Osteoblast (primary cell): ENCODE measurements around the gene GABRG3. TPM values are rescaled to one million over a fixed set of nuclear protein-coding genes. Genes with fewer than 3 reads are reported as not detected.
"Not testable (repeated sequence)": the region's sequence is repeated elsewhere in the genome, so short reads cannot be mapped to it uniquely, and the experiment has no call there.

Experiments
- DNase-seq: peaks from one replicate; pipeline ENCODE4 v3.0.0; 2011; ENCODE audit warnings: low spot score, mixed read lengths; ENCODE audit not compliant: insufficient read length; ENCODE audit errors: missing footprints
- H2AFZ ChIP-seq: 2 replicates; pipeline ENCODE4 v1.6.0; 2011; ENCODE audit warnings: mild to moderate bottlenecking, low read length
- H3K27ac ChIP-seq: 2 replicates; pipeline ENCODE4 v1.5.1; 2011; ENCODE audit warnings: mild to moderate bottlenecking, low read depth, low read length, moderate library complexity
- H3K27me3 ChIP-seq: 2 replicates; pipeline ENCODE4 v1.6.0; 2012; ENCODE audit warnings: mild to moderate bottlenecking, control low read depth, inconsistent platforms, low read length, moderate library complexity; ENCODE audit not compliant: insufficient read depth
- H3K36me3 ChIP-seq: 2 replicates; pipeline ENCODE4 v1.5.1; 2011; ENCODE audit warnings: mild to moderate bottlenecking, low read length, control low read depth, moderate library complexity; ENCODE audit not compliant: insufficient read depth
- H3K4me1 ChIP-seq: 2 replicates; pipeline ENCODE4 v1.5.1; 2011; ENCODE audit warnings: mild to moderate bottlenecking, low read length, control low read depth, moderate library complexity; ENCODE audit not compliant: insufficient read depth
- H3K4me2 ChIP-seq: 2 replicates; pipeline ENCODE4 v1.6.0; 2011; ENCODE audit warnings: mild to moderate bottlenecking, low read length; ENCODE audit not compliant: insufficient read depth
- H3K4me3 ChIP-seq: fragments of 200-600 bp; sonication (generic); 3 replicates; pipeline ENCODE4 v1.5.1; 2012; ENCODE audit warnings: mild to moderate bottlenecking, low read length, inconsistent platforms; ENCODE audit not compliant: insufficient read depth
- H3K79me2 ChIP-seq: 2 replicates; pipeline ENCODE4 v1.6.0; 2012; ENCODE audit warnings: mild to moderate bottlenecking, low read length, control low read depth, inconsistent platforms; ENCODE audit not compliant: insufficient read depth
- H3K9me3 ChIP-seq: 2 replicates; pipeline ENCODE4 v1.5.1; 2011; ENCODE audit warnings: low read depth, low read length, control low read depth
- H4K20me1 ChIP-seq: 2 replicates; pipeline ENCODE4 v1.6.0; 2012; ENCODE audit warnings: mild to moderate bottlenecking, low read length, control low read depth; ENCODE audit not compliant: insufficient read depth
- total RNA-seq: library from RNA; depleted of rRNA; stranded (reverse); fragments of >200 nt; gene quantifications from 2 replicates; pipeline ENCODE4 v1.2.3, GENCODE V29; 2012
- TF ChIP-seq, protein P1 (sequence below): IDR thresholded peaks from 2 replicates; pipeline ENCODE4 v1.5.1; 2011; ENCODE audit warnings: mild to moderate bottlenecking, low read depth, low read length, moderate library complexity; ENCODE audit errors: extremely low read depth

Gene GABRG3
- total RNA-seq, 1 donor = not detected

DNA sequence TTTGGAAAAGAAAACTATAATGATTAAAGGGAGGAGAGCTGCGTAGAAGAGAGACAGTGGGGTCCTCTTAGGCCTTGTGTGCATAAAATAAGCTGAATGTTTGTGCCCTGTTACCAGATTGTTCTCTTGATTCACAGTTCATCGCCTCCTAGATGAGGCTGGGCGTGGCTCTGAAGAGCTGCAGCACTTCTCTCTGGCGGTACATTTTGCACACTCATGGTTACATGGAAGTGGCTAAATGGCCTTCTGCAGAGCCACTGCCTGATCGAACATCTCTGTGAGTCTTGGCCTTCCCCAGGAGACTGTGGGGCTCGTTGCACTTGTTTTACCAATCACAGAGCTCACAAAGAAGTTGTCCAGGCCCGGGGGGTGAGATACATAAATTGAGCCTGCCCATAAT, 208.8 kb downstream of the GABRG3 start:
- Histone ChIP-seq H4K20me1 (no peaks in the 10 kb centered on the region), H3K79me2 (no peaks in the 10 kb centered on the region), H3K4me2 (no peak overlapping the region), H2AFZ (no peak overlapping the region), H3K4me1 (no peaks in the 10 kb centered on the region), H3K4me3 (no peak overlapping the region), H3K9me3 (peaks cover 2% of the 10 kb centered on the region), H3K27me3 (no peaks in the 10 kb centered on the region), H3K36me3 (no peaks in the 10 kb centered on the region), H3K27ac (no peak overlapping the region)
- TF ChIP-seq, protein P1, sequence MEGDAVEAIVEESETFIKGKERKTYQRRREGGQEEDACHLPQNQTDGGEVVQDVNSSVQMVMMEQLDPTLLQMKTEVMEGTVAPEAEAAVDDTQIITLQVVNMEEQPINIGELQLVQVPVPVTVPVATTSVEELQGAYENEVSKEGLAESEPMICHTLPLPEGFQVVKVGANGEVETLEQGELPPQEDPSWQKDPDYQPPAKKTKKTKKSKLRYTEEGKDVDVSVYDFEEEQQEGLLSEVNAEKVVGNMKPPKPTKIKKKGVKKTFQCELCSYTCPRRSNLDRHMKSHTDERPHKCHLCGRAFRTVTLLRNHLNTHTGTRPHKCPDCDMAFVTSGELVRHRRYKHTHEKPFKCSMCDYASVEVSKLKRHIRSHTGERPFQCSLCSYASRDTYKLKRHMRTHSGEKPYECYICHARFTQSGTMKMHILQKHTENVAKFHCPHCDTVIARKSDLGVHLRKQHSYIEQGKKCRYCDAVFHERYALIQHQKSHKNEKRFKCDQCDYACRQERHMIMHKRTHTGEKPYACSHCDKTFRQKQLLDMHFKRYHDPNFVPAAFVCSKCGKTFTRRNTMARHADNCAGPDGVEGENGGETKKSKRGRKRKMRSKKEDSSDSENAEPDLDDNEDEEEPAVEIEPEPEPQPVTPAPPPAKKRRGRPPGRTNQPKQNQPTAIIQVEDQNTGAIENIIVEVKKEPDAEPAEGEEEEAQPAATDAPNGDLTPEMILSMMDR = no peak
- no peak for DNase-seq

DNA sequence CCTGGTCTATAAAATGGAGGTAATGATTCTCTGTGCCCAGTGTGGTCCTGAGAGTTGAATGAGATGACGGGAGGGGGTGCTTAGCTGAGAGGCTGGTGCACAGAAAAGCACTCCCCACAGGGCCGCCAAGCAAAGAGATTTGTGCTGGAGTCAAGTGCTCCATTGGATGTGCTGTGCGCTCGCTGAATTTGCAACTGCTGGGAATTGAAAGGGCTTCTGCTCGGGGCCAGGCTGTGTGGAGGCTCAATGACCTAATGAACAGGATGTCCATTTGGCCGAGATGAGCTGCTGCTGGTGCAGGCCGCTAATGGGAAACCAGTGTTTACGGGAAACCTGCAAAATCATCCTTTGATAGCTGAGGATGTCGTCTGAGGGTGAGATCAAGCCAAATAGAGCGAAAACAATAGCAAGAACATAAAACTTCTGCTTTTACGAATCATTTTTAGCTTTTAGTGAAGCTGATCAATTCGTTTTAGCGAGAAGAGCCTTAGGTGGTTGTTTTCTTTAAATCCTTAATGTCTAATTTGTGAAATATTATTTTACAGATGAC, 211.7 kb downstream of the GABRG3 start:
- Histone ChIP-seq H3K27me3 (no peaks in the 10 kb centered on the region), H3K9me3 (no peaks in the 10 kb centered on the region), H3K4me1 (no peaks in the 10 kb centered on the region), H4K20me1 (no peaks in the 10 kb centered on the region), H2AFZ (no peak overlapping the region), H3K4me3 (no peak overlapping the region), H3K79me2 (no peaks in the 10 kb centered on the region), H3K4me2 (no peak overlapping the region), H3K36me3 (no peaks in the 10 kb centered on the region), H3K27ac (no peak overlapping the region)
- DNase-seq = no peak
- TF ChIP-seq, protein P1 = no peak

DNA sequence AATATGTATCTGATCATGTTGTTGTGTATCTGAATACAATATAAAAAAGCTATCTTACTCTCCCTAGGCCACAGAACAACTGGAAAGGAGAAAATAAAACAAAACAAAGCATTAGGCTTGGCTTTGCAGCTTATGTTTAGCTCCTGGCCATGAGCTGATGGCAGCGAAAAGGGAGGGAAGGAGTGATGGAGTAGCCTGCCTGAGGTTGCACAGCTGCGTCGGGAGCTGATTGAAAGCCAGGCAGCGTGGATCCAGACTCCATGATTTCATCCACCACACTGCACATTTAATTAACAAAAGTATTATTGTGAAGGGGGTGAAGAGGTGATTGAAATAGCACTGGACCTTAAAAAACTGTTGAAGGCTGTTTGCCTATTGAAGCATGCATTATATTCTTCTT, 212.2 kb downstream of the GABRG3 start:
- Histone ChIP-seq H3K4me1 (no peaks in the 10 kb centered on the region), H4K20me1 (no peaks in the 10 kb centered on the region), H3K27ac (no peak overlapping the region), H3K79me2 (no peaks in the 10 kb centered on the region), H3K36me3 (no peaks in the 10 kb centered on the region), H3K27me3 (no peaks in the 10 kb centered on the region), H2AFZ (no peak overlapping the region), H3K4me3 (no peak overlapping the region), H3K4me2 (no peak overlapping the region), H3K9me3 (no peaks in the 10 kb centered on the region)
- TF ChIP-seq, protein P1 = no peak
- no peak for DNase-seq

DNA sequence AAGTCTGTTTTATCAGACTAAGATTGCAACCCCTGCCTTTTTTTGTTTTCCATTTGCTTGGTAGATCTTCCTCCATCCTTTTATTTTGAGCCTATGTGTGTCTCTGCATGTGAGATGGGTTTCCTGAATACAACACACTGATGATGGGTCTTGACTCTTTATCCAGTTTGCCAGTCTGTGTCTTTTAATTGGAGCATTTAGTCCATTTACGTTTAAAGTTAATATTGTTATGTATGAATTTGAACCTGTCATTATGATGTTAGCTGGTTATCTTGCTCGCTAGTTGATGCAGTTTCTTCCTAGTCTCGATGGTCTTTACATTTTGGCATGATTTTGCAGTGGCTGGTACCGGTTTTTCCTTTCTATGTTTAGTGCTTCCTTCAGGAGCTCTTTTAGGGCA, 220.5 kb downstream of the GABRG3 start:
- not testable (repeated sequence) for H3K9me3 ChIP-seq, H3K4me2 ChIP-seq, H3K79me2 ChIP-seq, H3K27ac ChIP-seq, H3K27me3 ChIP-seq, H2AFZ ChIP-seq, H4K20me1 ChIP-seq, H3K4me3 ChIP-seq, DNase-seq, H3K4me1 ChIP-seq, H3K36me3 ChIP-seq
